K562 (cell line): ENCODE results near the gene EGR1. TPM values are rescaled to one million over a fixed set of nuclear protein-coding genes. Genes with fewer than 3 reads are reported as not detected.

ENCODE experiments used
- CHCHD3 ChIP-seq: fragments of 250-450 bp; sonication (Bioruptor Pico); IDR thresholded peaks from 2 replicates; pipeline ENCODE4 v2.1.2; 2022; ENCODE audit warnings: mild to moderate bottlenecking
- ETS2 ChIP-seq: IDR thresholded peaks from 2 replicates; pipeline ENCODE4 v1.6.1; 2016; ENCODE audit warnings: borderline replicate concordance, missing genetic modification characterization, mild to moderate bottlenecking, moderate library complexity, missing compliant biosample characterization; ENCODE audit not compliant: poor library complexity, severe bottlenecking
- FIP1L1 ChIP-seq: fragments of 200-400 bp; formaldehyde crosslinking; IDR thresholded peaks from 2 replicates; pipeline ENCODE4 v1.6.1; 2018; ENCODE audit warnings: mild to moderate bottlenecking, low read depth, low read length; ENCODE audit not compliant: poor library complexity, severe bottlenecking
- HNRNPL ChIP-seq: fragments of 200-400 bp; formaldehyde crosslinking; IDR thresholded peaks from 2 replicates; pipeline ENCODE4 v1.6.1; 2017; ENCODE audit warnings: low read depth, mild to moderate bottlenecking, low read length
- MEF2A ChIP-seq: IDR thresholded peaks from 2 replicates; pipeline ENCODE4 v1.6.1; 2011; ENCODE audit warnings: low read depth, mild to moderate bottlenecking, low read length, moderate library complexity; ENCODE audit not compliant: control insufficient read depth
- NBN ChIP-seq: fragments of 450-650 bp; IDR thresholded peaks from 2 replicates; pipeline ENCODE4 v1.6.1; 2016; ENCODE audit warnings: low read depth, mild to moderate bottlenecking
- NCOA2 ChIP-seq, 2 experiments: fragments of 450-650 bp; IDR thresholded peaks; 2 replicates each; pipeline ENCODE4 v1.6.1; 2018; ENCODE audit warnings: mild to moderate bottlenecking in 2 of 2, moderate library complexity in 1 of 2; ENCODE audit not compliant: partially characterized antibody in 2 of 2
- SIN3A ChIP-seq, 2 experiments: fragments of 150-350 bp in 1 of 2; IDR thresholded peaks; 2 replicates each; pipeline ENCODE4 v1.6.1; 2011 to 2016; ENCODE audit warnings: borderline replicate concordance in 2 of 2, low read depth in 2 of 2, low read length in 2 of 2, mild to moderate bottlenecking in 2 of 2, moderate library complexity in 2 of 2; ENCODE audit not compliant: control insufficient read depth in 1 of 2
- SMARCA4 ChIP-seq: fragments of 450-650 bp; IDR thresholded peaks from 2 replicates; pipeline ENCODE4 v1.6.1; 2016
- SP1 ChIP-seq: sonication (generic); formaldehyde crosslinking; IDR thresholded peaks from 2 replicates; pipeline ENCODE4 v1.8.1; 2022; ENCODE audit warnings: mild to moderate bottlenecking, missing genetic modification reagents
- SUPT5H ChIP-seq: fragments of 450-650 bp; IDR thresholded peaks from 2 replicates; pipeline ENCODE4 v1.6.1; 2016
- U2AF1 ChIP-seq: fragments of 200-400 bp; formaldehyde crosslinking; optimal IDR thresholded peaks from 2 replicates; pipeline ENCODE3; 2017; ENCODE audit warnings: mild to moderate bottlenecking, low read depth, low read length, moderate library complexity
- polyA plus RNA-seq, 8 experiments: library from polyadenylated mRNA; depleted of rRNA in 4 of 8; stranded (reverse) in 5 of 8; unstranded in 3 of 8; fragments of >200 nt; fragmentation: Nextera tagmentation in 2 of 8; fragmentation: Illumina TruSeq in 1 of 8; extraction: Ambion mirVana in 2 of 8; extraction: Trizol in 1 of 8; gene quantifications; 2 replicates each; pipeline versions ENCODE4 v1.2.1 to v1.2.3, GENCODE V29; 2011 to 2014; ENCODE audit warnings: inconsistent platforms in 1 of 8, missing spikeins in 1 of 8
- total RNA-seq, 7 experiments: library from RNA; depleted of rRNA in 6 of 7; stranded (reverse); fragments of >200 nt in 6 of 7; fragmentation: Illumina TruSeq in 2 of 7; extraction: Trizol in 2 of 7; gene quantifications; 2 replicates each; pipeline versions ENCODE4 v1.2.1 to v1.2.3, GENCODE V29; 2011 to 2021; ENCODE audit warnings: low replicate concordance in 1 of 7
- TF ChIP-seq, protein P1 (sequence below): IDR thresholded peaks from 2 replicates; pipeline ENCODE4 v1.6.1; 2011; ENCODE audit warnings: borderline replicate concordance, low read depth, mild to moderate bottlenecking, moderate library complexity, low read length; ENCODE audit not compliant: insufficient read depth, poor library complexity, severe bottlenecking
- TF ChIP-seq, protein P2 (sequence below), 2 experiments: fragments of 450-650 bp in 1 of 2; IDR thresholded peaks; 2 replicates each; pipeline ENCODE4 v1.6.1; 2011 to 2017; ENCODE audit warnings: low read depth in 2 of 2, antibody characterized with exemption in 1 of 2, borderline replicate concordance in 1 of 2, low read length in 1 of 2, mild to moderate bottlenecking in 1 of 2, mixed read lengths in 1 of 2; ENCODE audit not compliant: control insufficient read depth in 1 of 2
- TF ChIP-seq, protein P3 (sequence below): sonication (generic); formaldehyde crosslinking; IDR thresholded peaks from 2 replicates; pipeline ENCODE4 v1.5.0; 2020; ENCODE audit warnings: missing genetic modification reagents
- TF ChIP-seq, protein P4 (sequence below): fragments of 250-450 bp; sonication (Bioruptor Pico); IDR thresholded peaks from 2 replicates; pipeline ENCODE4 v1.5.0; 2021
- TF ChIP-seq, protein P5 (sequence below): sonication (generic); formaldehyde crosslinking; IDR thresholded peaks from 2 replicates; pipeline ENCODE4 v1.8.1; 2023; ENCODE audit warnings: mild to moderate bottlenecking, missing genetic modification reagents

EGR1 gene
- total and polyA plus RNA-seq, 9 of the 15 experiments (the other 6 are each of a cell fraction or from before 2014, with no cell fraction given): 1.3 to 132 (median 21.5) TPM

DNA sequence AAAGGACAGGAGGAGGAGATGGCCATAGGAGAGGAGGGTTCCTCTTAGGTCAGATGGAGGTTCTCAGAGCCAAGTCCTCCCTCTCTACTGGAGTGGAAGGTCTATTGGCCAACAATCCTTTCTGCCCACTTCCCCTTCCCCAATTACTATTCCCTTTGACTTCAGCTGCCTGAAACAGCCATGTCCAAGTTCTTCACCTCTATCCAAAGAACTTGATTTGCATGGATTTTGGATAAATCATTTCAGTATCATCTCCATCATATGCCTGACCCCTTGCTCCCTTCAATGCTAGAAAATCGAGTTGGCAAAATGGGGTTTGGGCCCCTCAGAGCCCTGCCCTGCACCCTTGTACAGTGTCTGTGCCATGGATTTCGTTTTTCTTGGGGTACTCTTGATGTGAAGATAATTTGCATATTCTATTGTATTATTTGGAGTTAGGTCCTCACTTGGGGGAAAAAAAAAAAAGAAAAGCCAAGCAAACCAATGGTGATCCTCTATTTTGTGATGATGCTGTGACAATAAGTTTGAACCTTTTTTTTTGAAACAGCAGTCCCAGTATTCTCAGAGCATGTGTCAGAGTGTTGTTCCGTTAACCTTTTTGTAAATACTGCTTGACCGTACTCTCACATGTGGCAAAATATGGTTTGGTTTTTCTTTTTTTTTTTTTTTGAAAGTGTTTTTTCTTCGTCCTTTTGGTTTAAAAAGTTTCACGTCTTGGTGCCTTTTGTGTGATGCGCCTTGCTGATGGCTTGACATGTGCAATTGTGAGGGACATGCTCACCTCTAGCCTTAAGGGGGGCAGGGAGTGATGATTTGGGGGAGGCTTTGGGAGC lies 3.1 kb downstream of the EGR1 start (continued):
- TF ChIP-seq, protein P1, sequence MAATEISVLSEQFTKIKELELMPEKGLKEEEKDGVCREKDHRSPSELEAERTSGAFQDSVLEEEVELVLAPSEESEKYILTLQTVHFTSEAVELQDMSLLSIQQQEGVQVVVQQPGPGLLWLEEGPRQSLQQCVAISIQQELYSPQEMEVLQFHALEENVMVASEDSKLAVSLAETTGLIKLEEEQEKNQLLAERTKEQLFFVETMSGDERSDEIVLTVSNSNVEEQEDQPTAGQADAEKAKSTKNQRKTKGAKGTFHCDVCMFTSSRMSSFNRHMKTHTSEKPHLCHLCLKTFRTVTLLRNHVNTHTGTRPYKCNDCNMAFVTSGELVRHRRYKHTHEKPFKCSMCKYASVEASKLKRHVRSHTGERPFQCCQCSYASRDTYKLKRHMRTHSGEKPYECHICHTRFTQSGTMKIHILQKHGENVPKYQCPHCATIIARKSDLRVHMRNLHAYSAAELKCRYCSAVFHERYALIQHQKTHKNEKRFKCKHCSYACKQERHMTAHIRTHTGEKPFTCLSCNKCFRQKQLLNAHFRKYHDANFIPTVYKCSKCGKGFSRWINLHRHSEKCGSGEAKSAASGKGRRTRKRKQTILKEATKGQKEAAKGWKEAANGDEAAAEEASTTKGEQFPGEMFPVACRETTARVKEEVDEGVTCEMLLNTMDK: no peak
- TF ChIP-seq MEF2A (peak; percentile 31; the same call in 1 of the 2 replicates), NCOA2 (IDR thresholded peaks at IDR 0.05; ENCODE audit: partially characterized antibody in 2 of 2) (peak in 1 of 2 experiments; percentile 26), SP1 (CRISPR knock-in tag) (peak; percentile 73; the same call in 1 of the 2 replicates), NBN (peak; percentile 67; the same call in 1 of the 2 replicates), SMARCA4 (0 out of 2 replicates have a peak, but pooled peaks have one; percentile 17), FIP1L1 (no peak), CHCHD3 (CRISPR knock-in tag) (peak; percentile 16; the same call in 1 of the 2 replicates), ETS2 (tag) (no peak), SIN3A (IDR thresholded peaks at IDR 0.05; ENCODE audit: borderline replicate concordance in 2 of 2, control insufficient read depth in 1 of 2, low read depth in 2 of 2, low read length in 2 of 2) (peak in 1 of 2 experiments; percentile 92; a peak in 2 of 4 replicates), HNRNPL (peak; percentile 93), SUPT5H (peak; percentile 70), U2AF1 (peak; percentile 76)
- TF ChIP-seq, protein P2, sequence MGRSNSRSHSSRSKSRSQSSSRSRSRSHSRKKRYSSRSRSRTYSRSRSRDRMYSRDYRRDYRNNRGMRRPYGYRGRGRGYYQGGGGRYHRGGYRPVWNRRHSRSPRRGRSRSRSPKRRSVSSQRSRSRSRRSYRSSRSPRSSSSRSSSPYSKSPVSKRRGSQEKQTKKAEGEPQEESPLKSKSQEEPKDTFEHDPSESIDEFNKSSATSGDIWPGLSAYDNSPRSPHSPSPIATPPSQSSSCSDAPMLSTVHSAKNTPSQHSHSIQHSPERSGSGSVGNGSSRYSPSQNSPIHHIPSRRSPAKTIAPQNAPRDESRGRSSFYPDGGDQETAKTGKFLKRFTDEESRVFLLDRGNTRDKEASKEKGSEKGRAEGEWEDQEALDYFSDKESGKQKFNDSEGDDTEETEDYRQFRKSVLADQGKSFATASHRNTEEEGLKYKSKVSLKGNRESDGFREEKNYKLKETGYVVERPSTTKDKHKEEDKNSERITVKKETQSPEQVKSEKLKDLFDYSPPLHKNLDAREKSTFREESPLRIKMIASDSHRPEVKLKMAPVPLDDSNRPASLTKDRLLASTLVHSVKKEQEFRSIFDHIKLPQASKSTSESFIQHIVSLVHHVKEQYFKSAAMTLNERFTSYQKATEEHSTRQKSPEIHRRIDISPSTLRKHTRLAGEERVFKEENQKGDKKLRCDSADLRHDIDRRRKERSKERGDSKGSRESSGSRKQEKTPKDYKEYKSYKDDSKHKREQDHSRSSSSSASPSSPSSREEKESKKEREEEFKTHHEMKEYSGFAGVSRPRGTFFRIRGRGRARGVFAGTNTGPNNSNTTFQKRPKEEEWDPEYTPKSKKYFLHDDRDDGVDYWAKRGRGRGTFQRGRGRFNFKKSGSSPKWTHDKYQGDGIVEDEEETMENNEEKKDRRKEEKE (IDR thresholded peaks at IDR 0.05; ENCODE audit: borderline replicate concordance in 1 of 2, control insufficient read depth in 1 of 2, low read depth in 2 of 2, low read length in 1 of 2): peak in 1 of 2 experiments; percentile 93; a peak in 2 of 4 replicates
- TF ChIP-seq, protein P3, sequence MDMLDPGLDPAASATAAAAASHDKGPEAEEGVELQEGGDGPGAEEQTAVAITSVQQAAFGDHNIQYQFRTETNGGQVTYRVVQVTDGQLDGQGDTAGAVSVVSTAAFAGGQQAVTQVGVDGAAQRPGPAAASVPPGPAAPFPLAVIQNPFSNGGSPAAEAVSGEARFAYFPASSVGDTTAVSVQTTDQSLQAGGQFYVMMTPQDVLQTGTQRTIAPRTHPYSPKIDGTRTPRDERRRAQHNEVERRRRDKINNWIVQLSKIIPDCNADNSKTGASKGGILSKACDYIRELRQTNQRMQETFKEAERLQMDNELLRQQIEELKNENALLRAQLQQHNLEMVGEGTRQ: no peak
- TF ChIP-seq, protein P4, sequence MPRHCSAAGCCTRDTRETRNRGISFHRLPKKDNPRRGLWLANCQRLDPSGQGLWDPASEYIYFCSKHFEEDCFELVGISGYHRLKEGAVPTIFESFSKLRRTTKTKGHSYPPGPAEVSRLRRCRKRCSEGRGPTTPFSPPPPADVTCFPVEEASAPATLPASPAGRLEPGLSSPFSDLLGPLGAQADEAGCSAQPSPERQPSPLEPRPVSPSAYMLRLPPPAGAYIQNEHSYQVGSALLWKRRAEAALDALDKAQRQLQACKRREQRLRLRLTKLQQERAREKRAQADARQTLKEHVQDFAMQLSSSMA (CRISPR knock-in tag): no peak
- TF ChIP-seq, protein P5, sequence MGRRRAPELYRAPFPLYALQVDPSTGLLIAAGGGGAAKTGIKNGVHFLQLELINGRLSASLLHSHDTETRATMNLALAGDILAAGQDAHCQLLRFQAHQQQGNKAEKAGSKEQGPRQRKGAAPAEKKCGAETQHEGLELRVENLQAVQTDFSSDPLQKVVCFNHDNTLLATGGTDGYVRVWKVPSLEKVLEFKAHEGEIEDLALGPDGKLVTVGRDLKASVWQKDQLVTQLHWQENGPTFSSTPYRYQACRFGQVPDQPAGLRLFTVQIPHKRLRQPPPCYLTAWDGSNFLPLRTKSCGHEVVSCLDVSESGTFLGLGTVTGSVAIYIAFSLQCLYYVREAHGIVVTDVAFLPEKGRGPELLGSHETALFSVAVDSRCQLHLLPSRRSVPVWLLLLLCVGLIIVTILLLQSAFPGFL: no peak
